Vagina (tissue), 2 donors: ENCODE measurements around the gene AP2M1. TPM values are rescaled to one million over a fixed set of nuclear protein-coding genes. Genes with fewer than 3 reads are reported as not detected.
A peak's percentile ranks its signal among the peaks of the same experiment; 100 is the strongest.
"Not testable (repeated sequence)": the region's sequence is repeated elsewhere in the genome, so short reads cannot be mapped to it uniquely, and the experiment has no call there.

Experiments
- DNase-seq, 2 donors: peaks; one replicate each; pipeline ENCODE4 v3.0.0-alpha.2; 2017; ENCODE audit errors: extremely low spot score in 2 of 2
- H3K27ac ChIP-seq: fragments of 200-600 bp; sonication (generic); one replicate; pipeline ENCODE4 v1.5.1; 2019
- H3K27me3 ChIP-seq: fragments of 200-600 bp; sonication (generic); one replicate; pipeline ENCODE4 v1.5.1; 2019
- H3K36me3 ChIP-seq, 2 donors: fragments of 200-600 bp; sonication (generic); one replicate each; pipeline ENCODE4 v1.5.1; 2017 to 2019
- H3K4me1 ChIP-seq: fragments of 200-600 bp; sonication (generic); one replicate; pipeline ENCODE4 v1.5.1; 2019
- H3K4me3 ChIP-seq, 2 donors: fragments of 200-600 bp; sonication (generic); 1 replicate in 1 of 2; 2 replicates in 1 of 2; pipeline ENCODE4 v1.5.1; 2016 to 2019
- H3K9me3 ChIP-seq: fragments of 200-600 bp; sonication (generic); one replicate; pipeline ENCODE4 v1.5.1; 2019
- CTCF ChIP-seq, 3 experiments: fragments of 450-650 bp in 2 of 3; fragments of 200-600 bp in 1 of 3; sonication (generic) in 1 of 3; IDR thresholded peaks; one replicate each; pipeline ENCODE4 v1.5.1; 2017 to 2019; ENCODE audit warnings: antibody characterized with exemption in 3 of 3, mild to moderate bottlenecking in 2 of 3, moderate library complexity in 2 of 3
- POLR2A ChIP-seq, 2 donors: fragments of 450-650 bp; IDR thresholded peaks; one replicate each; pipeline ENCODE4 v1.6.1; 2017; ENCODE audit warnings: antibody characterized with exemption in 2 of 2, mild to moderate bottlenecking in 2 of 2, moderate library complexity in 2 of 2
- POLR2AphosphoS5 ChIP-seq, 2 donors: sonication (generic); formaldehyde crosslinking; IDR thresholded peaks; one replicate each; pipeline ENCODE4 v1.9.0; 2017; ENCODE audit warnings: antibody characterized with exemption in 2 of 2, mild to moderate bottlenecking in 2 of 2, low read depth in 1 of 2; ENCODE audit not compliant: insufficient read depth in 1 of 2
- intact Hi-C: fragments of 100-400 bp; cut with DNase I; formaldehyde crosslinking; loops from one replicate; pipeline ENCODE4 v1.15.1; 2023
- total RNA-seq: library from RNA; depleted of rRNA; stranded (reverse); fragments of >200 nt; gene quantifications from one replicate; pipeline ENCODE4 v1.2.3, GENCODE V29; 2016

Gene AP2M1
- total RNA-seq, 1 donor from 2014 or later = 223 TPM

DNA sequence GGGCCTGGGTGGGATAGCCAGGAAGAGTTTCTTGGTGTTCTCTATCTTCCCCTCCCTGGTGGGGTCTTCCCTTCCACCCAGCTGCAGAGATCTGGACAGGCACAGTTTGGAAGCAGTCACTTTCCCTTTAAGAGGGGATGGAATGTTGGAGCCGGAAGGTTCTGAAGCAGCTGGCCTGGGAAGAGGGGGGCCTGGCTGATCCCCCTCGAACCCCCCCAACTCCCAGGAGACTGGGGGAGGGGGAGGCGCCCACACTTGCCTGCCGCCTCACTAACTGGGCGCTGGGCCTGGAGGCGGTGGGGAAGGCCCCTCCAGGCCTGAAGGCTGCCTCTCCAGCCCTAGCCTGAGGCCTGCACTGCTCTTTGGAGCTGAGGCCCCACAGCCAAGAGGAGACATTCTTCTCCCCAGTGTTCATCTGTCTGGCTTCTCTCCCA lies 18.1 kb upstream of the AP2M1 start:
- Histone ChIP-seq H3K36me3 (no peaks in the 10 kb centered on the region), H3K4me3 (peak overlapping the region; percentile 80 to 91), H3K9me3 (no peaks in the 10 kb centered on the region), H3K27me3 (no peaks in the 10 kb centered on the region), H3K4me1 (peaks cover 65% of the 10 kb centered on the region), H3K27ac (peak overlapping the region; percentile 91)
- TF ChIP-seq CTCF (IDR thresholded peaks at IDR 0.05) (no peak), POLR2A (IDR thresholded peaks at IDR 0.05) (no peak), POLR2AphosphoS5 (IDR thresholded peaks at IDR 0.05; ENCODE audit: insufficient read depth in 1 of 2, low read depth in 1 of 2) (peak in 1 of 2 donors; percentile 61)
- intact Hi-C loops = no loop called here
- DNase-seq = no peak

DNA sequence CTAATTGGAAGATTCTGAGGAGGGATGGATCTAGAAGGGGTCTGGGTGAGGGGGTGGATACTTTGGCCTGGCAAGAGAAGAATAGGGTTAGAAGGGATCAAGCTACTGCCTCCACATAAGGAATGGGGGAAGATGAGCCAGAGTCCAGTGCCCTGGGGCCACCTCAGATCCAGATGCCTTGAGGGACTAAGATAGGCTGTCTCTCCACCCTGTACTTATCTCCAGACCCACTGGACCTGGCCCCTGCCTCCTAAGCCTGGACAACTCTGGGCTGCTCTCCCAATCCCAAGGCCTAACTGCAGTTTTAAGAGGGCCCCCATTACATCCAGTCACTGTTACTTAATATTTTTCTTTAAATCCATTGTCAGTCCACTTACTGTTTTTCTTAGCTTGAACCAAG lies 17.4 kb upstream of the AP2M1 start:
- H3K4me1 ChIP-seq = peaks cover 72% of the 10 kb centered on the region
- H3K9me3 ChIP-seq = no peaks in the 10 kb centered on the region

DNA sequence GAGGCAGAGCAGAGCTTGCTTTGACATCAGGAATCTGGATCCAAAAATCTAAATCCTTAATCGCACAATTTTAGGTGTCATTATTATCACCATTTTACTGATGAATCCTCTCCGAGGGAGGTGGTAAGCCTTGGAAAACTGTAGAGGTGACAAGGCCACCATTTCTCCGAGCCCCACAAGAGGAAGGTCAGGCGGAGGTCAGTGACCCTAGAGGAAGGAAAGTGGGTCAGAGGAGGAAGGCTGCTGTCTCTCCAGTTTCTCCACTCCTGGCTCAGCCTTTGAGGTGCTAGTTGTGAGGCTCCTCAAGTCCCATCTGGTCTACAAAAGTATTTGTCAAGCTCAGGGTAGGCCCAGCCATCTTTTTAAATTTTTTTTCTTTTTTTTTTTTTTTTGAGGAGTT lies 16.3 kb upstream of the AP2M1 start:
- Histone ChIP-seq H3K27me3 (no peaks in the 10 kb centered on the region), H3K4me1 (peaks cover 76% of the 10 kb centered on the region), H3K4me3 (no peak overlapping the region), H3K27ac (no peak overlapping the region), H3K36me3 (peaks cover 0 to 2% of the 10 kb centered on the region in 2 donors), H3K9me3 (no peaks in the 10 kb centered on the region)
- intact Hi-C loops = no loop called here
- no peak for TF ChIP-seq POLR2AphosphoS5 (IDR thresholded peaks at IDR 0.05; ENCODE audit: insufficient read depth in 1 of 2, low read depth in 1 of 2)
- TF ChIP-seq POLR2A (IDR thresholded peaks at IDR 0.05) = no peak
- TF ChIP-seq CTCF (IDR thresholded peaks at IDR 0.05) = no peak
- no peak for DNase-seq

More for the DNA sequence above, 17.4 kb upstream of the AP2M1 start:
- H3K4me3 ChIP-seq = peak overlapping the region; percentile 80 to 91
- DNase-seq = no peak
- no peaks in the 10 kb centered on the region for H3K27me3 ChIP-seq
- H3K27ac ChIP-seq = peak overlapping the region; percentile 91
- intact Hi-C loops = no loop called here
- no peak for TF ChIP-seq POLR2AphosphoS5 (IDR thresholded peaks at IDR 0.05; ENCODE audit: insufficient read depth in 1 of 2, low read depth in 1 of 2)
- no peak for TF ChIP-seq POLR2A (IDR thresholded peaks at IDR 0.05)
- no peak for TF ChIP-seq CTCF (IDR thresholded peaks at IDR 0.05)
- no peaks in the 10 kb centered on the region for H3K36me3 ChIP-seq

- intact Hi-C loops = no loop called here
- TF ChIP-seq POLR2A (IDR thresholded peaks at IDR 0.05) = no peak
- TF ChIP-seq POLR2AphosphoS5 (IDR thresholded peaks at IDR 0.05; ENCODE audit: insufficient read depth in 1 of 2, low read depth in 1 of 2) = no peak
- no peak for TF ChIP-seq CTCF (IDR thresholded peaks at IDR 0.05)
- Histone ChIP-seq H3K27ac (peak overlapping the region; percentile 57), H3K4me1 (peaks cover 66% of the 10 kb centered on the region), H3K27me3 (no peaks in the 10 kb centered on the region), H3K9me3 (no peaks in the 10 kb centered on the region), H3K36me3 (peaks cover 0 to 22% of the 10 kb centered on the region in 2 donors), H3K4me3 (no peak overlapping the region)
- DNase-seq = no peak
These were observed 14.2 kb upstream of the AP2M1 start for GRCh38 chr3:184160456-184160855.

GRCh38 chr3:184162571-184163070 lies 12.0 kb upstream of the AP2M1 start:
- H3K4me1 ChIP-seq = peaks cover 52% of the 10 kb centered on the region
- peaks cover 6 to 43% of the 10 kb centered on the region in 2 donors for H3K36me3 ChIP-seq
- intact Hi-C loops, DNase-seq, H3K27me3 ChIP-seq, H3K27ac ChIP-seq, H3K9me3 ChIP-seq, H3K4me3 ChIP-seq: not testable (repeated sequence)
